22Rv1 (cell line): ENCODE results near the gene SERPINB8.

Source experiments
- CTCF ChIP-seq: fragments of 450-650 bp; IDR thresholded peaks from 2 replicates; pipeline ENCODE4 v1.5.1; 2017; ENCODE audit warnings: mild to moderate bottlenecking
- ZFX ChIP-seq: fragments of 450-650 bp; IDR thresholded peaks from 2 replicates; pipeline ENCODE4 v1.6.1; 2017; ENCODE audit warnings: antibody characterized with exemption, borderline replicate concordance

GRCh38 chr18:63979409-63979920 is 9.6 kb downstream of the SERPINB8 start:
- TF ChIP-seq CTCF, result peak; percentile 91
- no peak for TF ChIP-seq ZFX
